ENCODE results near the gene VPS16. TPM values are rescaled to one million over a fixed set of nuclear protein-coding genes. Genes with fewer than 3 reads are reported as not detected.
"Not testable (repeated sequence)": the region's sequence is repeated elsewhere in the genome, so short reads cannot be mapped to it uniquely, and the experiment has no call there.

Gene VPS16
- polyA plus RNA-seq, 4 donors: 29.3 to 94.6 (median 51.6) TPM

DNA sequence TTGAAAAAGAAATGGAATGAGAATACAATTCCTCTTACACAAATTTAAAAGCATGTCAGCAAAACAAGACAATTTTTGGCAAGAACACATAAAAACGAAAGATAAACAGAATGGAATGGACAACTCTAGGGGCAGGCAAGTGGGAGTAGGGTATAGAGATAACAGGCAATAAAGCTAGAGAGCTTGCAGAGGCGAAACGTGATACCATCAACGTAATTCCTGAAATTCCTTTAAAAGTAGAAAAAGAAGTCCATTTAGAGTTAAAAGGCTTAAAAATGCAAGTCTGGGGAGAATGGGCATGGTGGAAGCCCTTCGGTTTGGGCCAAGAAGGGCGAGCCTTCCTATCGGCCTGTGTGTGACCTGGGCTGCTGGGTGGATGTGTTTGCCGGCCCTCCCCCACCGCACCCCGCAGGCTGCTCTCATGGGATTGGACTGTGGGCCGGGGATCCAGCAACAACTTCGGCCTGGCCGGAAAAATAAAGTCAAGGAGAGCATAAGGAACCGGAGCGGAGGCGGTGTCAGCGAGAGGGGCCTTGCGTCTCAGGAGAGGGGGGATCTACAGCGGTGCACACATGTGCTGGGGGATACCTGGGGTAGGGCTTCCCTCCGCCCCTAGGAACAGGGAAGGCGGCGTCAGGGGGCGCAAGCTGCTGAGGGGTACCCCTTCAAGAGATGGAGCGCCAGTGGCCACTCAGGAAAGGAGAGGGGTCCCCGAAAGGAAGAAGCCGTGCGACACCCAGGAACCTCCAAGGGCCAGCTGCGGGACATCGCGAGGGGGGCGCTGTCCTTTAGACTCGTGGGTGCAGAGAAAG lies 20.3 kb upstream of the VPS16 start:
- H3K27ac ChIP-seq (ENCODE audit: low read depth in 1 of 3, low read length in 2 of 3): no peak overlapping the region
- FAIRE-seq (no peak), DNase-seq (no peak)
- H3K4me3 ChIP-seq (ENCODE audit: low read depth in 1 of 3, low read length in 3 of 3): no peak overlapping the region
- no peaks in the 10 kb centered on the region for H3K36me3 ChIP-seq (ENCODE audit: control insufficient read depth in 3 of 3, insufficient read depth in 2 of 3, low read depth in 1 of 3, low read length in 3 of 3)
- H3K9me3 ChIP-seq (ENCODE audit: control insufficient read depth in 2 of 2, insufficient read depth in 1 of 2, low read depth in 1 of 2, low read length in 1 of 2): no peaks in the 10 kb centered on the region
- 28 to 41% (median 29%) methylated on average over 31 to 32 of the region's 32 CpGs for WGBS, 3 donors
- H3K4me1 ChIP-seq (ENCODE audit: control insufficient read depth in 3 of 3, insufficient read depth in 2 of 3, low read depth in 1 of 3, low read length in 2 of 3): no peaks in the 10 kb centered on the region
- peaks cover 6 to 34% (median 12%) of the 10 kb centered on the region in 3 donors for H3K27me3 ChIP-seq (ENCODE audit: control insufficient read depth in 3 of 3, insufficient read depth in 3 of 3, low read length in 3 of 3)

DNA sequence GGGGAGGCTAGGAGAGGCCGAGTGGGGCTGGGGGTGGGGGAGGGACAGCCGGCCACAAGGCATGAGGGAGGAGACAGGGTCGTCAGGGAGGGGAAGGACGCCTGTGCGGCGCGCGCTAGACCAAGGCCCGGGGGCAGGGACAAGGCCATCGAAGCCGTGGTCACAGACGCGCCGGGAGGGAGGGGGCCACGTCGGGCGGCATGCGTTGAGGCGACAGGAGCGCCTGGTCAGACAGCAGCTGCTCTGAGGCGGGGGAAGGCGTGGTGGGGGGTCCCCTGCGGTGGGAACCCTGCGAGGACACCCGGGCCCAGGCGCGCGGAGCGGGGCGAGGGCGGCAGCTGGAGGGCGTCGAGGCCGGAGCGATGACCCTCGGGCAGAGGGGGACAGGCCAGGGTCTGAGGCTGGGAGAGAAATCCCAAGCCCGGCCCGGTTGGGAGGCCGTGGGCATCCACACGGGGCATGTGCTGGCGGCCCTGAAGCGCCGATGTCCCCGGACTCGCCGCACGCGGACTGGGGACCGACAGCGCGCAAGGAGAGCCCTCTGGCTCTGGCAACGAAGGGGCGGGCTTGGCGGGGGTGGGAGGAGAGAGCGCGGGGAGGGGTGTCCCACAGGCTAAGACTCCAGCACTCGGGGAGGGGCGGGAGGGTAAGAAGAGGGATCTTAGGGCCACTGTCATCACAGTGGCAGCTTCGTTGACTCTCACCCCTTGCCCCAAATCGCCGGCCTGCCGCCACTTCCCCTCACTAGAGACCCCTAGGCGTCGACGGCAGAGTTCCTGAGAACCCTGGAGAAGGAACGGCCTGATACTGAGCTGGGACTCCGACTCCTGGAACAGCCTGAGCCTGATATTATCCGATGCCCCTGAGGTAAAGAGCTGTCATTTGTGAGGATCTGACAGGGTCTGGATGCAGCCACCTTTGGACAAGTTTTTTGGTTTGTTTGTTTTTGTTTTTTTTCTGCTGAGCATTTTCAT lies 19.4 kb upstream of the VPS16 start:
- FAIRE-seq (no peak), DNase-seq (no peak)
- Histone ChIP-seq H3K4me1 (ENCODE audit: control insufficient read depth in 3 of 3, insufficient read depth in 2 of 3, low read depth in 1 of 3, low read length in 2 of 3) (no peaks in the 10 kb centered on the region), H3K27me3 (ENCODE audit: control insufficient read depth in 3 of 3, insufficient read depth in 3 of 3, low read length in 3 of 3) (peaks cover 6 to 34% (median 12%) of the 10 kb centered on the region in 3 donors), H3K36me3 (ENCODE audit: control insufficient read depth in 3 of 3, insufficient read depth in 2 of 3, low read depth in 1 of 3, low read length in 3 of 3) (no peaks in the 10 kb centered on the region), H3K4me3 (ENCODE audit: low read depth in 1 of 3, low read length in 3 of 3) (no peak overlapping the region), H3K9me3 (ENCODE audit: control insufficient read depth in 2 of 2, insufficient read depth in 1 of 2, low read depth in 1 of 2, low read length in 1 of 2) (no peaks in the 10 kb centered on the region), H3K27ac (ENCODE audit: low read depth in 1 of 3, low read length in 2 of 3) (no peak overlapping the region)
- 10 to 18% (median 10%) methylated on average over 57 to 68 of the region's 68 CpGs for WGBS, 3 donors

DNA sequence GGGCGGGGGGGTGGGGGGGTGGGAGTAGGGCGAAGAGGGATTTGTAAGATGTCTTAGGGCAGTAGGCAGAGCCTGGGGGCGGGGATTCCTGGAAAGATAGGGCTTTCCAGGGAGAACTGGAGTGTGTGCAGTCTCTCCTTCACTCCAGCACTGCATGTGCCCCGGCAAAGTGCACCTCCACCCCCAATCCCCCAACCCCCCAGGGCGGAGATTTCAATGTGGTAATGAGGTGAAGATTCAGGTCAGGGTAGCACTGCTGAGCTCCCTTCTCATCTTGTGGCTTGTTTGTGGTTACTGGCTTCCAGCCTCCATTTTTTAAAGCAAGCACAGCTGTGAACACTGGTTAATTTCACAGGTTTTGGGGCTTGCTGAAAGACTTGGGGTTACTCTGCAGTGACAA lies 18.5 kb upstream of the VPS16 start:
- H3K27me3 ChIP-seq (ENCODE audit: control insufficient read depth in 3 of 3, insufficient read depth in 3 of 3, low read length in 3 of 3): peaks cover 6 to 37% (median 12%) of the 10 kb centered on the region in 3 donors
- H3K4me3 ChIP-seq (ENCODE audit: low read depth in 1 of 3, low read length in 3 of 3): no peak overlapping the region
- 13 to 34% (median 20%) methylated on average over 4 to 5 of the region's 5 CpGs for WGBS, 3 donors
- DNase-seq: peak in 1 of 2 donors; percentile 35
- no peaks in the 10 kb centered on the region for H3K36me3 ChIP-seq (ENCODE audit: control insufficient read depth in 3 of 3, insufficient read depth in 2 of 3, low read depth in 1 of 3, low read length in 3 of 3)
- no peaks in the 10 kb centered on the region for H3K4me1 ChIP-seq (ENCODE audit: control insufficient read depth in 3 of 3, insufficient read depth in 2 of 3, low read depth in 1 of 3, low read length in 2 of 3)
- H3K9me3 ChIP-seq (ENCODE audit: control insufficient read depth in 2 of 2, insufficient read depth in 1 of 2, low read depth in 1 of 2, low read length in 1 of 2): no peaks in the 10 kb centered on the region
- no peak for FAIRE-seq
- no peak overlapping the region for H3K27ac ChIP-seq (ENCODE audit: low read depth in 1 of 3, low read length in 2 of 3)

GRCh38 chr20:2825761-2826160 lies 14.8 kb upstream of the VPS16 start:
- Histone ChIP-seq H3K27ac (ENCODE audit: low read depth in 1 of 3, low read length in 2 of 3) (no peak overlapping the region), H3K4me3 (ENCODE audit: low read depth in 1 of 3, low read length in 3 of 3) (no peak overlapping the region), H3K36me3 (ENCODE audit: control insufficient read depth in 3 of 3, insufficient read depth in 2 of 3, low read depth in 1 of 3, low read length in 3 of 3) (no peaks in the 10 kb centered on the region), H3K4me1 (ENCODE audit: control insufficient read depth in 3 of 3, insufficient read depth in 2 of 3, low read depth in 1 of 3, low read length in 2 of 3) (no peaks in the 10 kb centered on the region), H3K27me3 (ENCODE audit: control insufficient read depth in 3 of 3, insufficient read depth in 3 of 3, low read length in 3 of 3) (peaks cover 2 to 17% (median 7%) of the 10 kb centered on the region in 3 donors), H3K9me3 (ENCODE audit: control insufficient read depth in 2 of 2, insufficient read depth in 1 of 2, low read depth in 1 of 2, low read length in 1 of 2) (no peaks in the 10 kb centered on the region)
- no peak for DNase-seq
- FAIRE-seq: no peak
- WGBS, 3 donors: 78 to 90% (median 80%) methylated on average over 2 of the region's 2 CpGs

DNA sequence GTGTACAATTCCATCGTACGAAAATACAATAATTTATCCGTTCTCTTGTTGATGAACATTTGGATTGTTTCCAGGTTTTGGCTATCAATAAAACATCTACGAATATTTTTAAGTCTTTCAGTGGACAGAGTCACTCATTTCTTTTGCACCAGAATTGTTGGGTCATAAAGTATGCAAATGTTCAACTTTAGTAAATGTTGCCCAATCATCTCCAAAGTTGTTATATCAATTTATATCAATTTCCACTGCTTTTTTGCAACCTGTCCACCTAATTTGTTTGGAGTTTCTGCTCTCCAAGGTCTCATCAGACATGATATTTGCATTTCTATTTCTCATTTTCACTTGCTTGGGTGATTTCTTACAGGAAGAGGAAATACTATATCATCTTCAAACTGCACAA lies 13.9 kb upstream of the VPS16 start:
- H3K4me1 ChIP-seq (ENCODE audit: control insufficient read depth in 3 of 3, insufficient read depth in 2 of 3, low read depth in 1 of 3, low read length in 2 of 3): no peaks in the 10 kb centered on the region
- peaks cover 0 to 9% (median 3%) of the 10 kb centered on the region in 3 donors for H3K27me3 ChIP-seq (ENCODE audit: control insufficient read depth in 3 of 3, insufficient read depth in 3 of 3, low read length in 3 of 3)
- H3K27ac ChIP-seq (ENCODE audit: low read depth in 1 of 3, low read length in 2 of 3): no peak overlapping the region
- DNase-seq (no peak), FAIRE-seq (no peak)
- H3K9me3 ChIP-seq (ENCODE audit: control insufficient read depth in 2 of 2, insufficient read depth in 1 of 2, low read depth in 1 of 2, low read length in 1 of 2): no peaks in the 10 kb centered on the region
- no peaks in the 10 kb centered on the region for H3K36me3 ChIP-seq (ENCODE audit: control insufficient read depth in 3 of 3, insufficient read depth in 2 of 3, low read depth in 1 of 3, low read length in 3 of 3)
- no peak overlapping the region for H3K4me3 ChIP-seq (ENCODE audit: low read depth in 1 of 3, low read length in 3 of 3)
- WGBS, 3 donors: 81 to 92% (median 83%) methylated on average over 4 of the region's 4 CpGs

- DNase-seq (no peak), FAIRE-seq (no peak)
- Histone ChIP-seq H3K36me3 (ENCODE audit: control insufficient read depth in 3 of 3, insufficient read depth in 2 of 3, low read depth in 1 of 3, low read length in 3 of 3) (no peaks in the 10 kb centered on the region), H3K4me1 (ENCODE audit: control insufficient read depth in 3 of 3, insufficient read depth in 2 of 3, low read depth in 1 of 3, low read length in 2 of 3) (no peaks in the 10 kb centered on the region), H3K9me3 (ENCODE audit: control insufficient read depth in 2 of 2, insufficient read depth in 1 of 2, low read depth in 1 of 2, low read length in 1 of 2) (no peaks in the 10 kb centered on the region), H3K27ac (ENCODE audit: low read depth in 1 of 3, low read length in 2 of 3) (no peak overlapping the region), H3K27me3 (ENCODE audit: control insufficient read depth in 3 of 3, insufficient read depth in 3 of 3, low read length in 3 of 3) (peaks cover 0 to 3% (median 0%) of the 10 kb centered on the region in 3 donors), H3K4me3 (ENCODE audit: low read depth in 1 of 3, low read length in 3 of 3) (no peak overlapping the region)
- 66 to 83% (median 70%) methylated on average over 6 of the region's 6 CpGs for WGBS, 3 donors
Observed at GRCh38 chr20:2829376-2829775, 11.2 kb upstream of the VPS16 start.

- H3K27me3 ChIP-seq (ENCODE audit: control insufficient read depth in 3 of 3, insufficient read depth in 3 of 3, low read length in 3 of 3); DNase-seq; H3K27ac ChIP-seq (ENCODE audit: low read depth in 1 of 3, low read length in 2 of 3); H3K36me3 ChIP-seq (ENCODE audit: control insufficient read depth in 3 of 3, insufficient read depth in 2 of 3, low read depth in 1 of 3, low read length in 3 of 3); H3K4me3 ChIP-seq (ENCODE audit: low read depth in 1 of 3, low read length in 3 of 3); H3K4me1 ChIP-seq (ENCODE audit: control insufficient read depth in 3 of 3, insufficient read depth in 2 of 3, low read depth in 1 of 3, low read length in 2 of 3); FAIRE-seq; H3K9me3 ChIP-seq (ENCODE audit: control insufficient read depth in 2 of 2, insufficient read depth in 1 of 2, low read depth in 1 of 2, low read length in 1 of 2): not testable (repeated sequence)
- WGBS, 3 donors: 73 to 84% (median 76%) methylated on average over 7 of the region's 7 CpGs
Observed at GRCh38 chr20:2831206-2831605, 9.3 kb upstream of the VPS16 start.

- 83 to 100% (median 96%) methylated on average over 1 of the region's 1 CpG for WGBS, 3 donors
- no peaks in the 10 kb centered on the region for H3K27me3 ChIP-seq (ENCODE audit: control insufficient read depth in 3 of 3, insufficient read depth in 3 of 3, low read length in 3 of 3)
- H3K27ac ChIP-seq (ENCODE audit: low read depth in 1 of 3, low read length in 2 of 3): no peak overlapping the region
- H3K4me1 ChIP-seq (ENCODE audit: control insufficient read depth in 3 of 3, insufficient read depth in 2 of 3, low read depth in 1 of 3, low read length in 2 of 3): no peaks in the 10 kb centered on the region
- no peak for FAIRE-seq
- DNase-seq: no peak
- H3K9me3 ChIP-seq (ENCODE audit: control insufficient read depth in 2 of 2, insufficient read depth in 1 of 2, low read depth in 1 of 2, low read length in 1 of 2): no peaks in the 10 kb centered on the region
- H3K36me3 ChIP-seq (ENCODE audit: control insufficient read depth in 3 of 3, insufficient read depth in 2 of 3, low read depth in 1 of 3, low read length in 3 of 3): peaks cover 0 to 25% (median 0%) of the 10 kb centered on the region in 3 donors
- H3K4me3 ChIP-seq (ENCODE audit: low read depth in 1 of 3, low read length in 3 of 3): no peak overlapping the region
Observed at GRCh38 chr20:2833761-2834160, 6.8 kb upstream of the VPS16 start.
